Measurements from ENCODE around the gene ELF4.
"Not testable (repeated sequence)": the region's sequence is repeated elsewhere in the genome, so short reads cannot be mapped to it uniquely, and the experiment has no call there.

The ELF4 gene

GRCh38 chrX:130115119-130115885, 5.0 kb upstream of the ELF4 start:
- in situ Hi-C loops (cut with MboI; ENCODE audit: low sequenced_read_pairs): not testable (repeated sequence)

GRCh38 chrX:130114141-130114588, 3.9 kb upstream of the ELF4 start:
- in situ Hi-C loops (cut with MboI; ENCODE audit: low sequenced_read_pairs): no loop called here

- in situ Hi-C loops (cut with MboI; ENCODE audit: low sequenced_read_pairs): no loop called here
These were observed 1.2 kb upstream of the ELF4 start for GRCh38 chrX:130111220-130112154.

- in situ Hi-C loops (cut with MboI; ENCODE audit: low sequenced_read_pairs): no loop called here
These were observed 593 bp downstream of the ELF4 start for GRCh38 chrX:130109429-130110378.

GRCh38 chrX:130108647-130109428, 1.5 kb downstream of the ELF4 start:
- in situ Hi-C loops (cut with MboI; ENCODE audit: low sequenced_read_pairs): no loop called here

- in situ Hi-C loops (cut with MboI; ENCODE audit: low sequenced_read_pairs): no loop called here
These were observed 4.2 kb downstream of the ELF4 start for GRCh38 chrX:130106071-130106470.

GRCh38 chrX:130105244-130105643, 5.1 kb downstream of the ELF4 start:
- in situ Hi-C loops (cut with MboI; ENCODE audit: low sequenced_read_pairs): no loop called here

- in situ Hi-C loops (cut with MboI; ENCODE audit: low sequenced_read_pairs): no loop called here
These were observed 6.7 kb downstream of the ELF4 start for GRCh38 chrX:130103605-130104004.

GRCh38 chrX:130100180-130100579, 10.1 kb downstream of the ELF4 start:
- in situ Hi-C loops (cut with MboI; ENCODE audit: low sequenced_read_pairs): no loop called here

- in situ Hi-C loops (cut with MboI; ENCODE audit: low sequenced_read_pairs): no loop called here
These were observed 12.1 kb downstream of the ELF4 start for GRCh38 chrX:130098210-130098552.

GRCh38 chrX:130097507-130098209, 12.6 kb downstream of the ELF4 start:
- in situ Hi-C loops (cut with MboI; ENCODE audit: low sequenced_read_pairs): no loop called here

GRCh38 chrX:130095249-130096030, 14.9 kb downstream of the ELF4 start:
- in situ Hi-C loops (cut with MboI; ENCODE audit: low sequenced_read_pairs): no loop called here

- in situ Hi-C loops (cut with MboI; ENCODE audit: low sequenced_read_pairs): no loop called here
These were observed 15.6 kb downstream of the ELF4 start for GRCh38 chrX:130094696-130095095.

GRCh38 chrX:130093271-130093670, 17.0 kb downstream of the ELF4 start:
- in situ Hi-C loops (cut with MboI; ENCODE audit: low sequenced_read_pairs): no loop called here

- in situ Hi-C loops (cut with MboI; ENCODE audit: low sequenced_read_pairs): no loop called here
These were observed 18.2 kb downstream of the ELF4 start for GRCh38 chrX:130091980-130092522.

GRCh38 chrX:130090364-130090763, 19.9 kb downstream of the ELF4 start:
- in situ Hi-C loops (cut with MboI; ENCODE audit: low sequenced_read_pairs): no loop called here

GRCh38 chrX:130086447-130087206, 23.7 kb downstream of the ELF4 start:
- in situ Hi-C loops (cut with MboI; ENCODE audit: low sequenced_read_pairs): no loop called here
